HUES64 (cell line): ENCODE measurements around the gene FCRL5.

Source experiments
- H3K27ac ChIP-seq: 2 replicates; pipeline ENCODE4 v1.7.0; 2013; ENCODE audit warnings: low read depth, low read length, inconsistent platforms
- H3K27me3 ChIP-seq: 2 replicates; pipeline ENCODE4 v1.6.1; 2013; ENCODE audit warnings: mild to moderate bottlenecking, low read length; ENCODE audit not compliant: insufficient read depth
- H3K36me3 ChIP-seq: 2 replicates; pipeline ENCODE4 v1.6.1; 2013; ENCODE audit warnings: mild to moderate bottlenecking, low read length; ENCODE audit not compliant: insufficient read depth
- H3K4me1 ChIP-seq: 2 replicates; pipeline ENCODE4 v1.6.1; 2013; ENCODE audit warnings: mild to moderate bottlenecking, low read length, moderate library complexity; ENCODE audit not compliant: insufficient read depth
- H3K4me3 ChIP-seq: 2 replicates; pipeline ENCODE4 v1.5.1; 2013; ENCODE audit warnings: mild to moderate bottlenecking, low read length, moderate library complexity
- H3K9ac ChIP-seq: 2 replicates; pipeline ENCODE4 v1.6.1; 2013; ENCODE audit warnings: mild to moderate bottlenecking, low read depth, low read length
- H3K9me3 ChIP-seq: 2 replicates; pipeline ENCODE4 v1.6.1; 2013; ENCODE audit warnings: low read depth, low read length; ENCODE audit not compliant: insufficient read depth
- WGBS: fragments of 150-250, 120-280 bp; methylation state at CpG from one replicate; pipeline ENCODE4 v1.1.7; 2013; ENCODE audit warnings: missing lambda C conversion rate; 5-methylcytosine and 5-hydroxymethylcytosine counted together

Gene FCRL5

DNA sequence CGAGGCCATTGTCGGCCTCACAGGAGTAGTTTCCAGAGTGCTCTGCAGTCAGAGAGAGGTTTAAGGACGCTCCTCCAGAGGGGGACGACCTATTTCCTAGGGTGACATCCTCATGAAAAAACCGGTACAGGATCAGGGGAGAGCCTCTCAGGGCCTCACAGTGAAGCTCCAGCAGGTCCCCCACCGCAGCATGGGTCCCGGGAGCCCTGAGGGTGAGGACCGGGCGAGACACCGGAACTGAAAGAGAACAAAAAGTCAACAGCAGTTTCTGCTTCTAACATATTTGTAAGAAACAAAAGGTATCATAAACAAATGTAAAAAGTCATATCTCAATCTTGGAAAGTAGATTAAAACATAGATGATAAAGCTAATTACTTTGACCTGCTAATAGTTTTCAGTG, 31.3 kb downstream of the FCRL5 start:
- WGBS, result 93% methylated on average over 10 of the region's 10 CpGs
- Histone ChIP-seq H3K27me3 (no peaks in the 10 kb centered on the region), H3K4me3 (no peak overlapping the region)

DNA sequence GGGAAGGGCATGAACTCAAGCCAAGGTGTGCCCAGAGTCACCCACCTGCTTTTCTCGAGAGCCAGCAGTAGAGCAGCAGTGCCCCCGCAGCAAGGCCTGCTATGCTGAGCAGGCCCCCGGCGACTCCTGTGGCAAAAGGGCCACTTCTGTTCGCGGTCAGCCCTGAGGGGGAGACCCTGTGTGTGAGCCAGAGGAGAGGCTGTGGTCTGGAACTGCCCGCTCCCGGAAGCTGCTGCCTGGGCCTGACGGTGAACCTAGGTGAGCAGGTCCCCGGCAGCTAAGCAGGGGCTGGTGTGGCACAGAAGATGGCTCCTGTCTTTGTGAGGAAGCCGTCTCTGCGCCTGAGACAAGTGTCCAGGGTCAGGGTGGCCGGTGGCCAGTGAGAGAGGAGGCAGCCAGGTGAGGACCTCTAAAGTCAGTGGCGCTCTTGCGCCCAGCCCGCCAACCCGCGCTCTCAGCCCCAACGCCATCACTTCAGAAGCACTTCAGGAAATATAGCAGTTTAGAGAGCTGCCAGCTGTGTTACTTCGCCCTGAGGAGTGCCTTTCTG, 31.9 kb downstream of the FCRL5 start:
- 95% methylated on average over 20 of the region's 20 CpGs for WGBS
- no peak overlapping the region for H3K9ac ChIP-seq
- H3K4me1 ChIP-seq, result no peaks in the 10 kb centered on the region
- no peak overlapping the region for H3K4me3 ChIP-seq
- H3K27ac ChIP-seq, result no peak overlapping the region
- H3K9me3 ChIP-seq, result no peaks in the 10 kb centered on the region
- no peaks in the 10 kb centered on the region for H3K36me3 ChIP-seq
- H3K27me3 ChIP-seq, result no peaks in the 10 kb centered on the region

More for the DNA sequence above, 31.3 kb downstream of the FCRL5 start:
- no peak overlapping the region for H3K27ac ChIP-seq
- H3K9me3 ChIP-seq, result no peaks in the 10 kb centered on the region
- H3K4me1 ChIP-seq, result no peaks in the 10 kb centered on the region
- H3K36me3 ChIP-seq, result no peaks in the 10 kb centered on the region
- H3K9ac ChIP-seq, result no peak overlapping the region

DNA sequence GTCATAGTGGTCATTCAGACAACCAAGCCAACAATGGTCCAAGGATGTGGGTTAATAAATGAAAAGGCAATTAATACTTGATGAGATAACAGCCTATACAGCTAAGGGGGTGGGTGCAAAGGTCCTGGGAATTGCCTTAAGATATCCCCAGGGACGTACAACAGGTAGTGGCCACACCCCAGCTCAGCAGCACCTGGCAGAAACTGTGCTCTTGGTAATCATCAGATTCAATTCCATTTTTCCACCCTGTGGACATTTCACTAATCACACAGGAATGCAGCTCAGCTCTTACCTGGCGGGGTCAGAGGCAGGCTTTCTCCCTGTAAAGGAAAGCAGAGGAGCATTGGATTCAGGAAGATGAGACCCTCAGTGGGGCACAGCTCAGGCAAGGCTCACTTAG, 32.9 kb downstream of the FCRL5 start:
- Histone ChIP-seq H3K9me3 (no peaks in the 10 kb centered on the region), H3K4me1 (no peaks in the 10 kb centered on the region), H3K4me3 (no peak overlapping the region), H3K27me3 (no peaks in the 10 kb centered on the region), H3K27ac (no peak overlapping the region), H3K36me3 (no peaks in the 10 kb centered on the region), H3K9ac (no peak overlapping the region)
- WGBS, result 91% methylated on average over 2 of the region's 2 CpGs

DNA sequence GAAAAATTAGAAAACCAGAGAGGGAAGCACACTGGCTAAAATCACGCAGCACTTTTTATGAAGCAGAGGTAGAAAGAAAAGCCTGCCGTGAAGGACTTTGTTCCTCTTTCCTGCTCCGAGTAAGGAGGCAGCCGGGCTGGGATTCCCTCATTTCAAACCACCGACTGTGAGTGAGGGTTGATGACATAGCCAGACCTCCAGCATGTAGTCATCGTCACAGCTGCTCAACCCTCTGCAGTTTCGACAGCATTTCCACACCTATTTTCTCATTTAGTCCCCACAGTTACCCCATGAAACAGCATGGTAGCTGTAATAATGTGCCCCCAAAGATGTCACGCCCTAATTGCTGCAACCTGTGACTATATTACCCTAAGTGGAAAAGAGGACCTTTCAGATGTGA, 35.3 kb downstream of the FCRL5 start:
- Histone ChIP-seq H3K27ac (no peak overlapping the region), H3K4me1 (no peaks in the 10 kb centered on the region), H3K9me3 (no peaks in the 10 kb centered on the region), H3K27me3 (no peaks in the 10 kb centered on the region), H3K9ac (no peak overlapping the region), H3K36me3 (no peaks in the 10 kb centered on the region), H3K4me3 (no peak overlapping the region)
- WGBS, result 91% methylated on average over 8 of the region's 8 CpGs

DNA sequence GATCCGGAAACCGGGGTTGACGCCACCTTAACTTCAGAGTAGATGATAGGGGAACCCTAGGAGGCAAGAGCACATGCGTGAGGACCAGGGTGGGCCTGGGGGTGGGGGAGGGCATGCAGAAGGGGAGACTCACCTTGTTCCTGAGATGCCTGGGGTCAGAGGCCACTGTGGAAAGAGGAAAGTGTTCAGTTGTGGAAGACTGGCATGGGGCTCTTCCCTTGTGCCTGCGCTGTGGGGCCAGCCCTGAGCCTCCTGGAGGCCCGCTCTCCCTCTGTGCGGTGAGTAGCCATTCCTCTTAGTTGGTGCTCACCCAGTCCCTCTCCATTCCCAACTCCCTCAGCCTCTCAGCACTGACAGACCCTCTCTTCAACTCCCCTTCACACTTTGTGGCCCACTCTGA, 36.6 kb downstream of the FCRL5 start:
- no peak overlapping the region for H3K27ac ChIP-seq
- no peaks in the 10 kb centered on the region for H3K27me3 ChIP-seq
- H3K9ac ChIP-seq, result no peak overlapping the region
- H3K9me3 ChIP-seq, result no peaks in the 10 kb centered on the region
- WGBS, result 87% methylated on average over 7 of the region's 7 CpGs
- no peaks in the 10 kb centered on the region for H3K36me3 ChIP-seq
- H3K4me1 ChIP-seq, result no peaks in the 10 kb centered on the region
- H3K4me3 ChIP-seq, result no peak overlapping the region

DNA sequence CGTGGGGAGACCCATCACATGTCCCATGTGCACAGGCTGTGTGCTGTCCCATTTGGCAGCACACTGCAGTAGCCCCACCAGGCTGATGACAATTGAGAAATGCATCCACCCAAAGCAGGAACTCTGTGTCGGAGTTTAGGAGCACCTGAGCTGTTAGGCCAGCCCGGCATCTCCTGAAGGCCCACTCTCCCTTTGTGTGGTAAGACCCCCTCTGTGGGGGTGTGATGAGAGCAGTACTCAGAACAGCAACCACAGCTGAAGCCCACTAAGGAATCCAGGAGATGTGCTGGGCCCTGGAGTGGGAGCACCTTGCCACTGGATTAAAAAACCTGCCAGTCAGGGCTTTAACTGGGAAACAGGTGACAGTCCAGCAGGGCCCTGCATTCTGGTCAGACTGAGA, 37.2 kb downstream of the FCRL5 start:
- Histone ChIP-seq H3K9me3 (no peaks in the 10 kb centered on the region), H3K4me3 (no peak overlapping the region), H3K27ac (no peak overlapping the region), H3K27me3 (no peaks in the 10 kb centered on the region), H3K4me1 (no peaks in the 10 kb centered on the region), H3K9ac (no peak overlapping the region), H3K36me3 (no peaks in the 10 kb centered on the region)
- WGBS, result 89% methylated on average over 3 of the region's 3 CpGs

DNA sequence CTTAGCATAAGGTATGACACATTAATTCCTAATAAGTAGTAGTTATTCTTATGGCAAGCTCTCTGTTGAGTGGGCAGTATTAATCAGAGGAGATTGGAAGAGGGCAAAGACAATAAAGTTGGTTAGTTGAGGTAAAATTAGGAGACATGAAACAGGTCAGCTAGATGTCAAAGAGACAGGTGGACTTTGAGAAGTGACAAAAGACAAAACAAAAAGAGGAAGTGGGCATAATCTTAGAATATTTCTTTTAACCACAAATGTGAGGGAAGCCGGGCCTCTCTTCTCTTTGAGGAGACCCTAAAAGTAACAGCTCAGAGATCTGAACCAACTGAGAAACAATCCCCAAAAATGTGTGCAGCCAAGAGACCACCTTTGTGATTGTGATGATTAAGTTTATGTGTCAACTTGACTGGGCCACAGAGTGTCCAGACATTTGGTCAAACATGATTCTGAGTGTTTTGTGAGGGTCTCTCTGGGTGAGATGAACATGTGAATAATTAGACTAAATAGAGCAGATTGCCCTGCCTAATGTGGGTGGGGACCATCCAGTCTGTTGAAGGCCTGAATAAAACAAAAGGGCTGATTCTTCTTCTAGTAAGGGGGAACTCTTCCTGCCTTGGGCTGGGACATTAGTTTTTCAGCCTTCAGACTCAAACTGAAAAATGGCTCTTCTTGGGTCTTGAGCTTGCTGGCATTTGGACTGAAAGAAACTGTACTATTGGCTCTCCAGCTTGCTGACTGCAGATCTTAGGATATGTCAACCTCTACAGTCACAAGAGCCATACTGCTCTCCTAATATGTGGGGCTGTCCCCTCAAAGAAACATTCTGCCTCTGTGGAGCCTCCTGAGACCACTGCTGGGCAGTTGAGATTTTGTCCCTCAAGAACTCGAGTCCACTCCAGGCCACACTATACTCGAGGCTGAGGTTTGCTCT, 40.0 kb downstream of the FCRL5 start:
- no peak overlapping the region for H3K27ac ChIP-seq
- no peak overlapping the region for H3K4me3 ChIP-seq
- H3K27me3 ChIP-seq, result no peaks in the 10 kb centered on the region
- no peak overlapping the region for H3K9ac ChIP-seq
- H3K9me3 ChIP-seq, result no peaks in the 10 kb centered on the region
- H3K36me3 ChIP-seq, result no peaks in the 10 kb centered on the region
- 86% methylated on average over 3 of the region's 3 CpGs for WGBS
- H3K4me1 ChIP-seq, result no peaks in the 10 kb centered on the region

DNA sequence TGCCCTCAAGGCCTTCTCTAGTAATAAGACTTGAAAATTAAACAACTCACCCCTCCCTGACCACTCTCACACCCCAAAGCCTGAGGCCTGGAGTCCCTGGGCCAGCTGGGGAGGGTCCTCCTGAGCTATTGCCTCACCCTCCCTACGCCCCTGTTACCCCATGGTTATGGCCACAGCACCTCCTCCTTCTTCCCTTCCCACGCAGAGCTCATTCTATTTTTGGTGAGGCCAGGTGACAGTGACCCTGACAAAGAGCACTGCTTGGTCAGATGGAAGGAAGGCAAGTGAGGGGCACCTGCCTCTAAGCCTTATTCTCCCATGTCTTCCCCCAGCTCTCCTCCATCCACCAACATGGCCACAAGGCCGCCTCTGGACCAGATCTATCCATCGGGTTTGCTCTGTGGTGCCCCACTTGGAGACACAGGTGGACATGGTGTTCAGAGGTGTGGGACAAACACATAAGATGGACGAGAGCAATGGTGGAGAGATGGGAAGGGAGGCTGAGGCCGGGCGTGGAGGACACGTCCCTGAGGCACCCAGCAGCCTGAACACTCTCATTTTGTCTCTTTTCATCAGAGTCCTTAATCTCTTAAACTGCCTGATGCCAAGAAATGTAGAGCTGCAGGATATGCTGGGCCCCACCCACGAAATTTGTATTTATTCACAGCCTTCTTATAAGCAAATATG, 42.6 kb downstream of the FCRL5 start:
- no peak overlapping the region for H3K4me3 ChIP-seq
- 90% methylated on average over 9 of the region's 9 CpGs for WGBS

DNA sequence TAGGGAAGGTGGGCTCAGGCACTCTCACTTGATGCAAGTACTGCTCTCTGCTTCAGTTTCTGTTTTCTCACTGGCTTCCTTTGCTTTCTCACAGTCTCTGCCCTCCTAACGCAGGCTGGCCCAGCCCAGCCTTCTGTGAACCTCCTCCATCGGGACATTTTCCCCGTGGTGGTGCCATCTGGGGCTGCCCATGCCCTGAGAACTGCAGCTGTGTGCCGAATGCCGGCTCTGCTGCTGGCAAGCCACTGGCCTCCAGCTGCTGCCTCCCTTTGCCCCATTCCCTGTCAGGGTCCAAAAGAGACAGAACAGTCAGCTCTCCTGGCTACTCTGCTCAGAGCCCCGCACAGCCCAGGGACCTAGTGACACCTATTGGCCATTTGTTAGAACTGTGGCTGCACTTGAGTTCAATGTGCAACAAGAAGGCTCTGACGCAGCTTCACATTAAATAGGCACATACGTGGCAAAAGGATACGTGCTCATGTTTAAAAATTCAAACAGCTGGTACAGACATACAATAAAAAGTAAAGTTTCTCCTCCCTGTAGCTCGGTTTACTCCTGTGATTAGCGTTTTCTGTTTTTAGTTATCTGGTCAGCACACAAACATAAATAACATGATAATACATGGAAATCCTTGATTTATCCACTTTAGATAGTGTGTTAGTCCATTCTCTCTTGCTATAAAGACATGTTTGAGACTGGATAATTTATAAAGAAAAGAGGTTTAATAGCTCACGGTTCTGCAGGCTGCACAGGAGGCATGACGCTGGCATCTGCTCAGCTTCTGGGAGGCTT, 46.6 kb downstream of the FCRL5 start:
- Histone ChIP-seq H3K27ac (no peak overlapping the region), H3K9me3 (no peaks in the 10 kb centered on the region), H3K9ac (no peak overlapping the region), H3K36me3 (no peaks in the 10 kb centered on the region), H3K4me3 (no peak overlapping the region), H3K27me3 (no peaks in the 10 kb centered on the region), H3K4me1 (no peaks in the 10 kb centered on the region)
- WGBS, result 65% methylated on average over 13 of the region's 13 CpGs

More for the DNA sequence above, 42.6 kb downstream of the FCRL5 start:
- Histone ChIP-seq H3K4me1 (no peaks in the 10 kb centered on the region), H3K9ac (no peak overlapping the region), H3K27ac (no peak overlapping the region), H3K9me3 (no peaks in the 10 kb centered on the region), H3K27me3 (no peaks in the 10 kb centered on the region), H3K36me3 (no peaks in the 10 kb centered on the region)

DNA sequence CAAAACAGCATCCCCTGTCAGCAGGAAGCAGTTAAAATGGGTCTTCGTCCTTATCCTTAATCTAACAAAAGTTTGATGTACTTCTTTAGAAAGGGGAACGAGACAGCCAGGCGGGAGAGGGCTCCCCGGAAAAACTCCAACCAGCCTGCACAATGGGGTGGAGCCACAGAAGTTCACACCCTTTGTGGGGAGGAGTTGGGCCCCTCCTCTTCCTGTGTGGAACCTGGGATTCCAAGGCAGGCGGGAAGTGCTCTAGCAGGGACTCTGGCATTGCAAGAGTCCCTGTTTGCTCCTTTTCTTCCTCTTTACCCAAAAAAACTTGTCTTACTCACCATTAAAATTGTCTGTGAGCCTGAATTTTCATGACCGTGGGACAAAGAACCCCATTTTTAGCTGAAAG, 47.7 kb downstream of the FCRL5 start:
- Histone ChIP-seq H3K4me3 (no peak overlapping the region), H3K36me3 (no peaks in the 10 kb centered on the region), H3K27ac (no peak overlapping the region), H3K4me1 (no peaks in the 10 kb centered on the region), H3K9me3 (no peaks in the 10 kb centered on the region), H3K9ac (no peak overlapping the region), H3K27me3 (no peaks in the 10 kb centered on the region)
- 91% methylated on average over 6 of the region's 6 CpGs for WGBS

DNA sequence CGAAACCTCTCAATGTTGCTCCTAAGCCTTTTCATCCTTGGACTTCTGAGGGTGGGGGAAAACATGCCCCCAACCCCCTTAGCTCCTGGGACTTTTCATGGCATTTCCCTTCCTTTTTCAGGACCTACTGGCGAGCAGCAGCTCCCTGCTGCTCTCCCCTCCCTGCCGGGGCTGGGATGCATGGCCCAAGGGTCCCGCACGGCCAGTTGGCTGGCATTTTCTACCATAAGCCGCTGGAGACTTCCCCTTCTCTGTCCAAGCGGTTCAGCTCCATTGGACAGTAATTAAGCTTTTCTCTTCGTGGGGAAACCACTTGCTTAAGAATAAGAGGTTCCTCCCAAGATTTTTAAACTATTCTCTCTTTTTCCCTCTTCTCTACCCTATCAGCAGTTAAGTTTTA, 52.8 kb downstream of the FCRL5 start:
- Histone ChIP-seq H3K4me1 (no peaks in the 10 kb centered on the region), H3K9ac (no peak overlapping the region), H3K27ac (no peak overlapping the region), H3K9me3 (no peaks in the 10 kb centered on the region; the same call in 1 of the 2 replicates), H3K27me3 (no peaks in the 10 kb centered on the region), H3K4me3 (no peak overlapping the region), H3K36me3 (no peaks in the 10 kb centered on the region)
- WGBS, result 89% methylated on average over 8 of the region's 8 CpGs
